Inferior parietal cortex (tissue), 1 donor: Measurements from ENCODE around the gene CMTM8.
"Not testable (repeated sequence)": the region's sequence is repeated elsewhere in the genome, so short reads cannot be mapped to it uniquely, and the experiment has no call there.

ENCODE experiments used
- DNase-seq: peaks from one replicate; pipeline ENCODE4 v3.0.0-alpha.2; 2016; ENCODE audit errors: extremely low spot score

CMTM8 gene, protein sequence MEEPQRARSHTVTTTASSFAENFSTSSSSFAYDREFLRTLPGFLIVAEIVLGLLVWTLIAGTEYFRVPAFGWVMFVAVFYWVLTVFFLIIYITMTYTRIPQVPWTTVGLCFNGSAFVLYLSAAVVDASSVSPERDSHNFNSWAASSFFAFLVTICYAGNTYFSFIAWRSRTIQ

DNA sequence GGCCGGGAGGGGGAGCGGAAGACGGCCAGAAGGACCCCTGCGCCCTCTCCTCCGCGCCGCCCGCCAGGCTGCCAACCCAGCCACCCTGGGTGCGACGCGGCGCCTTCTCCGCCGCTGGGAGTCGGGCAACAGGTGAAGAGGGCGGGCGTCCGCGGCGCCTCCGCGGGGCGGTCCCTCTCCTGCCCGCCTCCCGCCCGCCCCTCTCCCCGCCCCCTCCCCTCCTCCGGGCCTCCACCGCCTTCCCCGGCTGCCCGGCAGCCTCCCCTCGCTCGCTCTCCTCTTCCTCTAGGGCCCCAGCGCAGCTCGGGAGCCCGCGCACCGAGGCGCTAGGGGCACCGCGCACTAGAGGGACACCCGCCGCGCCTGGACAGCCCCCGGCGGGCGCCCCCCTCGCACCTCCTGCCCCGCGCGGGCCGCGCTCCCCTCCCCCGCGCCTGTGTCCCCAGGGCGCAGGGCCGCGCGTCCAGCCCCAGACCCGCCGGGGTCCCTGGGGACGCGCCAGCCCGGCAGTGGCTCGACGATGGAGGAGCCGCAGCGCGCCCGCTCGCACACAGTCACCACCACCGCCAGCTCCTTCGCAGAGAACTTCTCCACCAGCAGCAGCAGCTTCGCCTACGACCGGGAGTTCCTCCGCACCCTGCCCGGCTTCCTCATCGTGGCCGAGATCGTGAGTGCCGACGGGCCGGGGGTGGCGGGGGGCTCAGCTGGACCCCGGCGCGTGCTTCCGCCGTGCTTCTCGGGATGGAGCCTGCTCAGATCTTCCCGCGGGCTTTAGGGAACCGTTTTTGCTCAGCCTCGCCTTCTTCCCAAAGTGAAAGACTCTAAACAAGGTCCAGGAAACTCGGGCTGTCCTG is at the start of gene CMTM8:
Gene CMTM8 (plus strand): TSS at position 228 of the 854 bp plus-strand sequence. CDS start 293 bp downstream, at position 521.
- DNase-seq = no peak

- DNase-seq = no peak
These were observed 48.8 kb upstream of the CMTM8 start for GRCh38 chr3:32189693-32190092.

DNA sequence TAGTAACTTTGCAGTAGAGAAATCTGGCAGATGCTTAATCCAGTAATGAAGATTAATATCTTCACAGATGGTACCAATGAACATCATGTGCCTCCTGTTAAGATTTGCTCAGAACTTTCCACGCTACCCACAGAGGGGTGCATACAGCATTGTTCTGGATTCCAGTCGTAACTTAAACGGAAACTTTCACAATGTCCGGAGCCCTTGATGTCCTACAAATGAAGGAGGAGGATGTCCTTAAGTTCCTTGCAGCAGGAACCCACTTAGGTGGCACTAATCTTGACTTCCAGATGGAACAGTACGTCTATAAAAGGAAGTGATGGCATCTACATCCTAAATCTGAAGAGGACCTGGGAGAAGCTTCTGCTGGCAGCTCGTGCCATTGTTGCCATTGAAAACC is 47.9 kb upstream of the CMTM8 start:
- not testable (repeated sequence) for DNase-seq

GRCh38 chr3:32193101-32193500 is 45.4 kb upstream of the CMTM8 start:
- no peak for DNase-seq

DNA sequence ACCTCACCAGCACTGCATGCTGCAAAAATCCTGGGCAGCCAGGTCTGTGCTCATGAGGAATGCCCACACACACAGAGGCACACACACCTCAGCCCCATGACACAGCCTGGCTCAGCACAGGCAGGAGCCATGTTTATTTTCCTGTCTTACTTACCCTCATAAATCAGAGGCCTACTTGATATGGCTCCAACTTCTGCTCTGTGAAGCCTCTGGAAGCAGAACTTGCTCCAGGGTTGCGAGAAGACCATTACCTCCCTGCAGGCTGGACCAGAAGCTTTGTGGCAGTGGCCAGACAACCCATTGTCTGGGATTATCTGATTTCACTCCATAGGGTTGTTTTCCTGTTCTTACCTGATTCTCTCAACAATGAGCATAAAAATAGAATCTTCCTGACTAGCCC is 43.8 kb upstream of the CMTM8 start:
- no peak for DNase-seq

- DNase-seq = no peak
These were observed 42.4 kb upstream of the CMTM8 start for GRCh38 chr3:32195995-32196540.

DNA sequence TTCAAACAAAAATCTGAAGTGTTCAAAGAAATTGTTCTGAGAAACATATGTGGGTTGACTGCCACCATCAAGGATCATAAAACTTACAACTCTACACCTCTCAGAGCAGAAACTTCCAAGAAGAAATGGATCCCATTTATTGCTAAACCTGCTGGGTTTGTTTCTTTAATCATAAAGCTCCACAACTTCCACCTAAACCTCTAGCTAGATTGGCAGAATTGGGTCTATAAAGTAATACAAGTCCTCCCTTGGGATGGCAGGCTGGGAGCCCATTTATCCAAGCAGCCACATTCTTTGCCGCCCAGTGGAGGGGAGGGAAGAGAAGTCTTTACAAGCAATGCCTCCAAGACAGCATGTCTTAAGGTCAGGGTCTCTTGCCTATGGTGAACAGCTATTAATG is 40.5 kb upstream of the CMTM8 start:
- no peak for DNase-seq

- DNase-seq = no peak
These were observed 39.8 kb upstream of the CMTM8 start for GRCh38 chr3:32198714-32199113.

GRCh38 chr3:32200490-32200889 is 38.0 kb upstream of the CMTM8 start:
- DNase-seq = no peak

DNA sequence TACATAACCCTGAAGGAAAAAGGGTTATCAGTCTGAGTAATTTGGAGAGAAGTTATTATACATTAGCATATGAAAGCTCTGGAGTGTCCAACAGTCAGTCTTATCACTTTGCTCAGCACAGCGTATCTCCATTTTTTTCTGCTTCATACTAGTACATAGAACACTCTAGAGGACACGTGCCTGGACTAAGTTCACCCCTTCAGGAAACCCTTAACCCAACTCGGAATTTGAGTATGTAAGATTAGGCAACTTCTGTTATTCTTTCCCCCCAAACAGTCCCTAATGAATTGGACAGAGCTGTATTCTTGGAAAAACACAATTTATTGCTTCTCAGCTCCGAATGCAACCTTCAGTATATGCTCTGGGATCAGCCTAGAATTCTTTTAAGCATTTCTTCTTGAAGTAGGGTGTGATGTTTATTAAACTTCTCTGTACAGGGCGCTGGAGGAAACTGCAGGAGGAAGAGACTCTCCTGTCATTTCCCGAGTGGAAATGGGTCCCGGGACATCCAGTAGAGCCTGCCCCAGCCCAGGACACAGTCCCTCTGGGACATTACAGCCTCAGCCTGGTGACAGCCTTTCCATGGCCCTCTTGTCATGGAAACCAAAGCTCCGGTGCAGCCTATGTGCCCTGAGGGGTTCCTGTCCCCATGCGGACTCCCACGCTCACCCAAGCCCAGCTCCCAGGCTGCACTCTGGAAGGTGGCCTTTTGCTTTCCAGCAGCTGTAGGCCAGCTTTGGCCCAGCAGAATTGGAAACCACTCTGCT is 37.3 kb upstream of the CMTM8 start:
- no peak for DNase-seq

- no peak for DNase-seq
These were observed 36.0 kb upstream of the CMTM8 start for GRCh38 chr3:32202496-32202895.

DNA sequence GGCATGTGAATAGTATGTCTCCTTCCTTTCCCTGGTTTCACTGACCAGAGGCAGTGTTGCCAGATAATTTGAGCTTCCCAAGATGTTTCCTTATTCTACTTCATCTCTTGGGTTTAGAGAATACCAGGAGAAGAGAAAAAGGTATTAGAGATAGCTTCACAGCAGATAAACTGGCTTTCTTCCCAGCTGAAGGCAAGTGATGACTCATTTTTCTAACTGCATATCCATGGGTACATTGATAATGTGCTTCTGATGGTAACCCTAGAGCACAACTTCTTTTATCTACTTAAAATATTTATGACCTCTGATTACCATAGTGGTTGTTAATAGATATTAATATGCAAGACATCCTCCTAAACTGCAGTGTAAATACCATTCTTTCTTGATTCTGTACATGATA is 34.6 kb upstream of the CMTM8 start:
- peak; percentile 20 for DNase-seq

- no peak for DNase-seq
These were observed 30.0 kb upstream of the CMTM8 start for GRCh38 chr3:32208447-32208846.

GRCh38 chr3:32215185-32215584 is 23.3 kb upstream of the CMTM8 start:
- DNase-seq = no peak

GRCh38 chr3:32216172-32216783 is 22.2 kb upstream of the CMTM8 start:
- DNase-seq = no peak

GRCh38 chr3:32217339-32217738 is 21.1 kb upstream of the CMTM8 start:
- DNase-seq = no peak

DNA sequence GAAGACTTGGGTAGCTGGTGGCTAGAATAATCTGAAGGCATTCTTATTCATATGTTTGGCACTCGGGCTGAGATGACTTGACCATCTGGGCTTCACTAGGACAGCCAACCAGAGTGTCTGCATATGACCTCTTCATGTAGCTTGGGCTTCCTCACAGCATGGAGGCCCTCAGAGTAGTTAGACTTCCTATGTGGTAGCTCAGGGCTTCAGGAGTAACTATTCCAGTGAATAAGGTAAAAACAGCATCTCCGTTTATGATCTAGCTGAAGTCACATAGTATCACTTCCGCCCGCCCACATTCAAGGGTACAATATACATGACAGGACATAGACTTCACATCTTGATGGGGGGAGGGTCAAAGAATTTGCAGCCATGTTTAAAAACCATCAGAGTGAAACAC is 18.9 kb upstream of the CMTM8 start:
- no peak for DNase-seq

- DNase-seq = no peak
These were observed 18.5 kb upstream of the CMTM8 start for GRCh38 chr3:32220006-32220405.

DNA sequence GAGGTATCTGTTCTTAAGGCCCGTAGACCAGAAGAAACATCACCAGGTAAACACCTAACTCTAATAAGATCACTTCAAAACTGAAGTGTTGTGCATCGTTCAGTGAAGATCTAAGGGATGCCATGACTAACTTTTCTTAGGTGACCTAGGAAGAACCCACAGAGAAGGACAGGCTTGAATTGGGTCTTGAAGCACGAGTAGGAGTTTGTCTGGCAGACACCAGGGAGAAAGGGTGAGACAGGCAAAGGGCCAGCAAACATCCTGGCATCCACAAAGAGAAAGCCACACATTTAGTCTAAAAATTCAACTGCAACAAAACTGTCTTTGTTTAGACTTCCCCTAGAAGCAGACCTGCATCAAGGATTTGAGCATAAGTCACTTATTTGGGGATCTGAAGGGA is 15.5 kb upstream of the CMTM8 start:
- no peak for DNase-seq

DNA sequence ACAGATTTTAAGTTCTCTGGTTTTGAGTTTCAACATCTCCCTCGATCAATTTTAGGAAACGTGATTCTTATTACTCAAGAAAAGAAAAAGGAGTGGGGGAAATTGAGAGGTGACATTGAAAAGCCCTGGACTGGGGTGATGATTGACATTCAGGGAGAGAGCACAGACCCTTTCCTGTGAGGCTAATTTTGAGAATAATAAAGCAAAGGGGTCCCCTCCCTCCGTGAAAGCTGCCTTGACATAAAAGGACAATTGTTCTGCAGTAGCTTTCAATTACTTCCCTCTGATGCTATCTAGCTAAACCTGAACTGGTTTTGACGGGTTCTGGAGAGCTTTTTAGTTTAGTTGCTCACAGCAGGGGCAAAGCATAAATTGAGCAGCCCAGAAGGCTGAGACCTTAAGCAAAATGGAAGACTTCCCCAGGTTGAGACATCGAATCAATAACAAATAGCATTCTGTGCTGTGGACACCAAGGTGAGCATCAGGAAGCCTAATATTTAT is 14.4 kb upstream of the CMTM8 start:
- DNase-seq = no peak

GRCh38 chr3:32226875-32227500 is 11.5 kb upstream of the CMTM8 start:
- DNase-seq = no peak
